ENCODE data around the gene SH3BP5.

SH3BP5 gene

GRCh38 chr3:15273227-15273626, 59.2 kb downstream of the SH3BP5 start:
- Histone ChIP-seq H4K20me1 (ENCODE audit: insufficient read depth) (no peaks in the 10 kb centered on the region), H3K4me2 (no peak overlapping the region), H3K4me3 (IDR thresholded peaks at IDR 0.05; ENCODE audit: insufficient read depth, low read depth, low read length) (no peak overlapping the region), H3K4me1 (ENCODE audit: low read depth, poor library complexity, severe bottlenecking) (peaks cover 10% of the 10 kb centered on the region), H3K9ac (no peak overlapping the region), H3K36me3 (ENCODE audit: insufficient read depth) (no peaks in the 10 kb centered on the region), H3K79me2 (ENCODE audit: insufficient read depth, low read depth) (no peaks in the 10 kb centered on the region), H3K27ac (no peak overlapping the region), H2AFZ (ENCODE audit: low read depth) (no peak overlapping the region), H3K27me3 (ENCODE audit: insufficient read depth, low read depth) (no peaks in the 10 kb centered on the region)
- TF ChIP-seq, protein P1, sequence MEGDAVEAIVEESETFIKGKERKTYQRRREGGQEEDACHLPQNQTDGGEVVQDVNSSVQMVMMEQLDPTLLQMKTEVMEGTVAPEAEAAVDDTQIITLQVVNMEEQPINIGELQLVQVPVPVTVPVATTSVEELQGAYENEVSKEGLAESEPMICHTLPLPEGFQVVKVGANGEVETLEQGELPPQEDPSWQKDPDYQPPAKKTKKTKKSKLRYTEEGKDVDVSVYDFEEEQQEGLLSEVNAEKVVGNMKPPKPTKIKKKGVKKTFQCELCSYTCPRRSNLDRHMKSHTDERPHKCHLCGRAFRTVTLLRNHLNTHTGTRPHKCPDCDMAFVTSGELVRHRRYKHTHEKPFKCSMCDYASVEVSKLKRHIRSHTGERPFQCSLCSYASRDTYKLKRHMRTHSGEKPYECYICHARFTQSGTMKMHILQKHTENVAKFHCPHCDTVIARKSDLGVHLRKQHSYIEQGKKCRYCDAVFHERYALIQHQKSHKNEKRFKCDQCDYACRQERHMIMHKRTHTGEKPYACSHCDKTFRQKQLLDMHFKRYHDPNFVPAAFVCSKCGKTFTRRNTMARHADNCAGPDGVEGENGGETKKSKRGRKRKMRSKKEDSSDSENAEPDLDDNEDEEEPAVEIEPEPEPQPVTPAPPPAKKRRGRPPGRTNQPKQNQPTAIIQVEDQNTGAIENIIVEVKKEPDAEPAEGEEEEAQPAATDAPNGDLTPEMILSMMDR (conservative IDR thresholded peaks at IDR 0.05; ENCODE audit: low read depth, low read length), result no peak

- Histone ChIP-seq H3K4me1 (ENCODE audit: low read depth, poor library complexity, severe bottlenecking) (peaks cover 10% of the 10 kb centered on the region), H4K20me1 (ENCODE audit: insufficient read depth) (no peaks in the 10 kb centered on the region), H3K4me3 (IDR thresholded peaks at IDR 0.05; ENCODE audit: insufficient read depth, low read depth, low read length) (no peak overlapping the region), H2AFZ (ENCODE audit: low read depth) (no peak overlapping the region), H3K36me3 (ENCODE audit: insufficient read depth) (no peaks in the 10 kb centered on the region), H3K9ac (no peak overlapping the region), H3K79me2 (ENCODE audit: insufficient read depth, low read depth) (no peaks in the 10 kb centered on the region), H3K27ac (no peak overlapping the region), H3K27me3 (ENCODE audit: insufficient read depth, low read depth) (no peaks in the 10 kb centered on the region), H3K4me2 (no peak overlapping the region)
- TF ChIP-seq, protein P1 (conservative IDR thresholded peaks at IDR 0.05; ENCODE audit: low read depth, low read length), result no peak
Measured at GRCh38 chr3:15272426-15273196, 59.8 kb downstream of the SH3BP5 start.

DNA sequence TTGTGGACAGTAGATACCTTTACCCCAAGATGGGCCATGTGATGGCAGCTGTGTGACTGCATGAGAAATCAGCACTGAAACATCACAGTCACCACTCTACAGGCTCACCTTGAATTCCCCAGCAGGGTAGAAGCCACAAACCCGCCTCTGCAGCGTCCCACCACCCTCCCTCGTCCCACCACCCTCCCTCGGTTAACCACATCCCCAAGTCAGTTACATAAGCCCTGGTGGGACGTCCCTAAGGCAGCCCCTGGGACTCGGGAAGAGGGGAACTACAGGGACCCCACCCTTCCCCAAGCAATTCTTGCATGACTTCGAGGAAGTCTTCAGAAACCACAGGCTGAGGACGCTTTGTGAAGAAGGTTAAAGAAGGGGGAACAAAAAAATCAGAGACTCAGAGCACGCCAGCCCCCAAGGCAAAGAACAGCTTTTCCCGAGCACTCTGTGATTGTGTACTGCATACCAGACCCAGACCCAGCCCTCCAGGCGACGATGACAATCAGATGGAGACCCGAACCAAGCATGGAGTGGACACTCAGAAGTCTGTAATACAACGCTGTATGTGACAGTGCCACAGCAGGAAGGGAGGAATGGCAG, 60.5 kb downstream of the SH3BP5 start:
- no peak overlapping the region for H3K4me2 ChIP-seq
- TF ChIP-seq, protein P1 (conservative IDR thresholded peaks at IDR 0.05; ENCODE audit: low read depth, low read length), result no peak

GRCh38 chr3:15271030-15271429, 61.4 kb downstream of the SH3BP5 start:
- no peaks in the 10 kb centered on the region for H4K20me1 ChIP-seq (ENCODE audit: insufficient read depth)
- H3K36me3 ChIP-seq (ENCODE audit: insufficient read depth), result no peaks in the 10 kb centered on the region
- H3K4me3 ChIP-seq (IDR thresholded peaks at IDR 0.05; ENCODE audit: insufficient read depth, low read depth, low read length), result no peak overlapping the region
- no peak overlapping the region for H3K4me2 ChIP-seq
- H2AFZ ChIP-seq (ENCODE audit: low read depth), result no peak overlapping the region
- no peaks in the 10 kb centered on the region for H3K27me3 ChIP-seq (ENCODE audit: insufficient read depth, low read depth)
- H3K4me1 ChIP-seq (ENCODE audit: low read depth, poor library complexity, severe bottlenecking), result peaks cover 10% of the 10 kb centered on the region
- no peak overlapping the region for H3K9ac ChIP-seq
- TF ChIP-seq, protein P1 (conservative IDR thresholded peaks at IDR 0.05; ENCODE audit: low read depth, low read length), result no peak
- H3K79me2 ChIP-seq (ENCODE audit: insufficient read depth, low read depth), result no peaks in the 10 kb centered on the region
- no peak overlapping the region for H3K27ac ChIP-seq

More for the DNA sequence above, 60.5 kb downstream of the SH3BP5 start:
- peaks cover 10% of the 10 kb centered on the region for H3K4me1 ChIP-seq (ENCODE audit: low read depth, poor library complexity, severe bottlenecking)
- H3K9ac ChIP-seq, result no peak overlapping the region
- H3K79me2 ChIP-seq (ENCODE audit: insufficient read depth, low read depth), result no peaks in the 10 kb centered on the region
- H3K27ac ChIP-seq, result no peak overlapping the region
- no peaks in the 10 kb centered on the region for H3K27me3 ChIP-seq (ENCODE audit: insufficient read depth, low read depth)
- H3K36me3 ChIP-seq (ENCODE audit: insufficient read depth), result no peaks in the 10 kb centered on the region
- H3K4me3 ChIP-seq (IDR thresholded peaks at IDR 0.05; ENCODE audit: insufficient read depth, low read depth, low read length), result no peak overlapping the region
- H2AFZ ChIP-seq (ENCODE audit: low read depth), result no peak overlapping the region
- H4K20me1 ChIP-seq (ENCODE audit: insufficient read depth), result no peaks in the 10 kb centered on the region
